OCI-LY1 (cell line): Measurements from ENCODE around the gene ELL2.

ENCODE experiments used
- H2AFZ ChIP-seq: fragments of 200-600 bp; sonication (generic), shearing (Covaris generic); 2 replicates; pipeline ENCODE4 v1.6.0; 2014; ENCODE audit warnings: antibody characterized with exemption, mild to moderate bottlenecking, low read length
- H3F3A ChIP-seq: fragments of 200-600 bp; sonication (generic), shearing (Covaris generic); 2 replicates; pipeline ENCODE4 v1.6.0; 2014; ENCODE audit warnings: mild to moderate bottlenecking, antibody characterized with exemption, low read length, moderate library complexity; ENCODE audit not compliant: insufficient read depth
- H3K27ac ChIP-seq: fragments of 200-600 bp; sonication (generic); 2 replicates; pipeline ENCODE4 v1.5.1; 2014; ENCODE audit warnings: low read length, mixed run types, mild to moderate bottlenecking, low read depth; ENCODE audit not compliant: poor library complexity, severe bottlenecking
- H3K27me3 ChIP-seq: fragments of 200-600 bp; sonication (generic); 2 replicates; pipeline ENCODE4 v1.6.0; 2014; ENCODE audit warnings: antibody characterized with exemption, mild to moderate bottlenecking, low read length, moderate library complexity; ENCODE audit not compliant: insufficient read depth
- H3K36me3 ChIP-seq: fragments of 200-600 bp; sonication (generic); 2 replicates; pipeline ENCODE4 v1.6.1; 2014; ENCODE audit warnings: mild to moderate bottlenecking, antibody characterized with exemption, low read length, moderate library complexity, mixed read lengths; ENCODE audit not compliant: insufficient read depth
- H3K4me1 ChIP-seq: fragments of 200-600 bp; sonication (generic); 2 replicates; pipeline ENCODE4 v1.5.1; 2014; ENCODE audit warnings: mild to moderate bottlenecking, low read length, moderate library complexity; ENCODE audit not compliant: insufficient read depth, severe bottlenecking
- H3K4me2 ChIP-seq: fragments of 200-600 bp; sonication (generic), shearing (Covaris generic); 2 replicates; pipeline ENCODE4 v1.6.1; 2014; ENCODE audit warnings: low read length
- H3K4me3 ChIP-seq: fragments of 200-600 bp; sonication (generic); 2 replicates; pipeline ENCODE4 v1.5.1; 2014; ENCODE audit warnings: low read length, low read depth, mild to moderate bottlenecking, mixed read lengths; ENCODE audit not compliant: poor library complexity, severe bottlenecking
- H3K79me2 ChIP-seq: fragments of 200-600 bp; shearing (Covaris generic); 2 replicates; pipeline ENCODE4 v1.6.1; 2016; ENCODE audit warnings: mixed run types, low read length, mixed read lengths; ENCODE audit not compliant: insufficient read depth
- H3K9ac ChIP-seq: fragments of 200-600 bp; sonication (generic), shearing (Covaris generic); 2 replicates; pipeline ENCODE4 v1.6.1; 2014; ENCODE audit warnings: mild to moderate bottlenecking, low read length, mixed read lengths
- H3K9me2 ChIP-seq: fragments of 200-600 bp; sonication (generic), shearing (Covaris generic); 2 replicates; pipeline ENCODE4 v1.6.1; 2014; ENCODE audit warnings: low read depth, mild to moderate bottlenecking, low read length, mixed read lengths
- H3K9me3 ChIP-seq: fragments of 200-600 bp; shearing (Covaris generic); 2 replicates; pipeline ENCODE4 v1.6.1; 2014; ENCODE audit warnings: low read length, mixed read lengths
- H4K20me1 ChIP-seq: fragments of 200-600 bp; sonication (generic), shearing (Covaris generic); 2 replicates; pipeline ENCODE4 v1.6.0; 2016; ENCODE audit warnings: mild to moderate bottlenecking, low read length; ENCODE audit not compliant: insufficient read depth
- CTCF ChIP-seq: fragments of 200-600 bp; sonication (generic), shearing (Covaris generic); IDR thresholded peaks from 2 replicates; pipeline ENCODE4 v1.5.1; 2017; ENCODE audit warnings: mild to moderate bottlenecking, antibody characterized with exemption, low read length, moderate library complexity, mixed read lengths
- EZH2 ChIP-seq: fragments of 200-600 bp; sonication (generic), shearing (Covaris generic); IDR thresholded peaks from 2 replicates; pipeline ENCODE4 v1.8.0; 2017; ENCODE audit warnings: borderline replicate concordance, mixed run types, mild to moderate bottlenecking, antibody characterized with exemption, low read length, moderate library complexity, mixed read lengths

The ELL2 gene

GRCh38 chr5:95868136-95868535 lies 93.5 kb downstream of the ELL2 start:
- Histone ChIP-seq H3K4me3 (no peak overlapping the region), H3K36me3 (no peaks in the 10 kb centered on the region), H3K27me3 (no peaks in the 10 kb centered on the region), H3K27ac (no peak overlapping the region), H3K9ac (no peak overlapping the region), H2AFZ (no peak overlapping the region), H3F3A (no peaks in the 10 kb centered on the region), H3K79me2 (no peaks in the 10 kb centered on the region), H3K9me2 (no peaks in the 10 kb centered on the region), H3K4me1 (no peaks in the 10 kb centered on the region), H3K4me2 (no peak overlapping the region), H3K9me3 (no peaks in the 10 kb centered on the region), H4K20me1 (no peaks in the 10 kb centered on the region)
- no peak for TF ChIP-seq EZH2
- TF ChIP-seq CTCF: no peak

- Histone ChIP-seq H3K27ac (no peak overlapping the region), H3K27me3 (0 out of 2 replicates have a peak, but pooled peaks cover 6% of the 10 kb centered on the region), H2AFZ (no peak overlapping the region), H3K9me3 (no peaks in the 10 kb centered on the region), H3K9me2 (no peaks in the 10 kb centered on the region), H3K9ac (no peak overlapping the region), H3K4me1 (peaks cover 3% of the 10 kb centered on the region), H3K4me3 (no peak overlapping the region), H3K36me3 (no peaks in the 10 kb centered on the region), H3K4me2 (no peak overlapping the region), H3K79me2 (no peaks in the 10 kb centered on the region), H4K20me1 (no peaks in the 10 kb centered on the region), H3F3A (no peaks in the 10 kb centered on the region)
- TF ChIP-seq CTCF: no peak
- TF ChIP-seq EZH2: no peak
Measured at GRCh38 chr5:95866435-95867040, 95.1 kb downstream of the ELL2 start.

- no peak overlapping the region for H3K4me2 ChIP-seq
- TF ChIP-seq EZH2 (no peak), CTCF (no peak)
- H3K4me3 ChIP-seq: no peak overlapping the region
- peaks cover 7% of the 10 kb centered on the region for H3K4me1 ChIP-seq
- H3K79me2 ChIP-seq: no peaks in the 10 kb centered on the region
- H3K36me3 ChIP-seq: no peaks in the 10 kb centered on the region
- H3F3A ChIP-seq: no peaks in the 10 kb centered on the region
- 0 out of 2 replicates have a peak, but pooled peaks cover 6% of the 10 kb centered on the region for H3K27me3 ChIP-seq
- H3K27ac ChIP-seq: no peak overlapping the region
- H3K9me3 ChIP-seq: no peaks in the 10 kb centered on the region
- no peaks in the 10 kb centered on the region for H4K20me1 ChIP-seq
- H3K9me2 ChIP-seq: no peaks in the 10 kb centered on the region
- no peak overlapping the region for H3K9ac ChIP-seq
- H2AFZ ChIP-seq: no peak overlapping the region
Measured at GRCh38 chr5:95864944-95865504, 96.6 kb downstream of the ELL2 start.
